ENCODE results near the gene ZSCAN21.

The ZSCAN21 gene

GRCh38 chr7:100099452-100099851, 49.9 kb downstream of the ZSCAN21 start:
- TF ChIP-seq CTCF (IDR thresholded peaks at IDR 0.05) = no peak
- Histone ChIP-seq H3K9me3 (ENCODE audit: control insufficient read depth, low read length) (no peaks in the 10 kb centered on the region), H3K27me3 (ENCODE audit: control insufficient read depth, insufficient read depth, low read length) (no peaks in the 10 kb centered on the region), H3K9ac (no peak overlapping the region), H3K4me2 (ENCODE audit: low read length) (peak overlapping the region; percentile 96), H2AFZ (no peak overlapping the region), H3K4me3 (ENCODE audit: low read depth, low read length) (peak overlapping the region; percentile 78), H3K36me3 (ENCODE audit: control insufficient read depth, insufficient read depth, low read length) (no peaks in the 10 kb centered on the region), H3K4me1 (peaks cover 5% of the 10 kb centered on the region), H3K79me2 (peaks cover 2% of the 10 kb centered on the region), H3K27ac (no peak overlapping the region)

- Histone ChIP-seq H2AFZ (peak overlapping the region; percentile 78), H3K4me3 (ENCODE audit: low read depth, low read length) (peak overlapping the region; percentile 78), H3K27me3 (ENCODE audit: control insufficient read depth, insufficient read depth, low read length) (no peaks in the 10 kb centered on the region), H3K36me3 (ENCODE audit: control insufficient read depth, insufficient read depth, low read length) (no peaks in the 10 kb centered on the region), H3K4me1 (peaks cover 5% of the 10 kb centered on the region), H3K79me2 (peaks cover 2% of the 10 kb centered on the region), H3K9me3 (ENCODE audit: control insufficient read depth, low read length) (no peaks in the 10 kb centered on the region), H3K9ac (no peak overlapping the region), H3K4me2 (ENCODE audit: low read length) (peak overlapping the region; percentile 96), H3K27ac (peak overlapping the region; percentile 88)
- no peak for TF ChIP-seq CTCF (IDR thresholded peaks at IDR 0.05)
Measured at GRCh38 chr7:100100420-100101015, 50.9 kb downstream of the ZSCAN21 start.

- peak within 1 kb of the TSS; percentile 96 for H3K4me2 ChIP-seq (ENCODE audit: low read length)
- peak within 1 kb of the TSS; percentile 88 for H3K27ac ChIP-seq
- H3K9me3 ChIP-seq (ENCODE audit: control insufficient read depth, low read length) = no peaks in the 10 kb centered on the region
- TF ChIP-seq CTCF (IDR thresholded peaks at IDR 0.05) = no peak
- H3K9ac ChIP-seq = no peak within 1 kb of the TSS
- peaks cover 5% of the 10 kb centered on the region for H3K4me1 ChIP-seq
- no peaks in the 10 kb centered on the region for H3K27me3 ChIP-seq (ENCODE audit: control insufficient read depth, insufficient read depth, low read length)
- H2AFZ ChIP-seq = peak within 1 kb of the TSS; percentile 78
- H3K79me2 ChIP-seq = peaks cover 2% of the 10 kb centered on the region
- no peaks in the 10 kb centered on the region for H3K36me3 ChIP-seq (ENCODE audit: control insufficient read depth, insufficient read depth, low read length)
- peak within 1 kb of the TSS; percentile 86 for H3K4me3 ChIP-seq (ENCODE audit: low read depth, low read length)
Measured at GRCh38 chr7:100101016-100101862, 51.7 kb downstream of the ZSCAN21 start, which contains the start of the genes AP4M1 and MCM7. Gene AP4M1, plus strand, starts transcription at chr7:100101643. Its CDS starts 72 bp downstream, at chr7:100101715. Gene MCM7, minus strand, starts transcription at chr7:100101397. Its CDS starts 103 bp downstream, at chr7:100101294.

GRCh38 chr7:100102950-100103840, 53.6 kb downstream of the ZSCAN21 start:
- no peak overlapping the region for H3K9ac ChIP-seq
- no peaks in the 10 kb centered on the region for H3K36me3 ChIP-seq (ENCODE audit: control insufficient read depth, insufficient read depth, low read length)
- no peaks in the 10 kb centered on the region for H3K9me3 ChIP-seq (ENCODE audit: control insufficient read depth, low read length)
- no peak for TF ChIP-seq CTCF (IDR thresholded peaks at IDR 0.05)
- no peak overlapping the region for H3K4me2 ChIP-seq (ENCODE audit: low read length)
- no peak overlapping the region for H2AFZ ChIP-seq
- H3K27ac ChIP-seq = no peak overlapping the region
- peaks cover 5% of the 10 kb centered on the region for H3K4me1 ChIP-seq
- H3K4me3 ChIP-seq (ENCODE audit: low read depth, low read length) = no peak overlapping the region
- no peaks in the 10 kb centered on the region for H3K27me3 ChIP-seq (ENCODE audit: control insufficient read depth, insufficient read depth, low read length)
- H3K79me2 ChIP-seq = peaks cover 2% of the 10 kb centered on the region

Data from parathyroid adenoma (tissue), 2 donors.